AG09319 (cell line): ENCODE data around the gene PLEKHM3.

Source experiments
- DNase-seq: peaks from one replicate; pipeline ENCODE4 v3.0.0-alpha.2; 2010; ENCODE audit warnings: low read depth; ENCODE audit errors: extremely low read depth
- CTCF ChIP-seq: IDR thresholded peaks from 2 replicates; pipeline ENCODE4 v1.5.1; 2011; ENCODE audit warnings: low read depth, mild to moderate bottlenecking, inconsistent platforms, low read length, moderate library complexity

PLEKHM3 gene

DNA sequence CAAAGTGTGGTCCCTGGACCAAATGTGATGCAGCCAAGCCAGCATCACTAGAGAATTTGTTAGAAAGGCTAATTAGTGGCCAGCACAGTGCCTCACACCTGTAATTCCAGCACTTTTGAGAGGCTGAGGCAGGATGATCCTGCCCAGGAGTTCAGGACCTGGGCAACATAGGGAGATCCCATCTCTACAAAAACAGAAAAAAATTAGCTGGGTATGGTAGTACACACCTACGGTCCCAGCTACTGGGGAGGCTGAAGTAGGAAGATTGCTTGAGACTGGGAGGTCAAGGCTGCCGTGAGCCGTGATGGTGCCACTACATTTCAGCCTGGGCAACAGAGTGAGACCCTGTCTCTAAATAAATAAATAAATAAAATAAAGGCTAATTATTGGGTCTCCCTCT is 185.8 kb downstream of the PLEKHM3 start:
- no peak for TF ChIP-seq CTCF
- DNase-seq, result no peak

DNA sequence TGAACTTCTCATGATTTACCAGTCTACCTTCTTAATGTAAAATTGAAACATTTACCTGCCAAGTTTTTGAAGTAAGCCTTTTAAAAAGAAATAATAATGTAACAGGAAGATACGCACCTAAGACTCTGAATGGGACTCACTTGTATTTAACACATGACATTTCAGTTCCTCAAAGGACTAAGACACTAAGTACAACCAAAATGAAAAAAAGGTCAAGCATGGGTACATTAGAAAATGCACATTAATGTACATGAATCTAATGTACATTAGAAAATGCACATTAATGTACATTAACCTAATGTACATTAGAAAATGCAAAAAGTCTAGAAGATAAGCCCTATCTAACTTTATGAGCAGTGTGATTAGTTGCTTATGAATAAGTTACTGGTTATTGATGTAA is 186.3 kb downstream of the PLEKHM3 start:
- DNase-seq, result no peak
- TF ChIP-seq CTCF, result no peak

- no peak for DNase-seq
- TF ChIP-seq CTCF, result no peak
Observed at GRCh38 chr2:207836521-207837133, 188.7 kb downstream of the PLEKHM3 start.

DNA sequence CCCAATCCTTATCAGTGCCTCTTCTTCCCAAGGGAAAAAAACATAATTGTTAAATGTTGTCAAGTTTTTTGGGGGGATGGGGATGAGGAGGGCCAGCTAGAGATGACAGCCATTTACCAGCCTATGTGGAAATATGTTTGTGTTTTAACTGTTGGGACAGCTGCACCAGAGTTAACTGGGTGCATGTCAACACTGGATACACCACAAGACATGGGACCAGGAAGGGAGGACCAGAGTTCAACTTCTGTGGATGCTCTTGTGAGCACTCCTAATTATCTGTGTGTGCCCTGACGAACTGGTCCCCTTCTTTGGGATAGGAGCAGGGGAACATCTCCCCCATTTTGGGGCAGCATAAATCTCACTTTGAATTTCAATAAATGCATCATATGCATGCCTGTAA is 189.5 kb downstream of the PLEKHM3 start:
- DNase-seq, result no peak
- TF ChIP-seq CTCF, result no peak

DNA sequence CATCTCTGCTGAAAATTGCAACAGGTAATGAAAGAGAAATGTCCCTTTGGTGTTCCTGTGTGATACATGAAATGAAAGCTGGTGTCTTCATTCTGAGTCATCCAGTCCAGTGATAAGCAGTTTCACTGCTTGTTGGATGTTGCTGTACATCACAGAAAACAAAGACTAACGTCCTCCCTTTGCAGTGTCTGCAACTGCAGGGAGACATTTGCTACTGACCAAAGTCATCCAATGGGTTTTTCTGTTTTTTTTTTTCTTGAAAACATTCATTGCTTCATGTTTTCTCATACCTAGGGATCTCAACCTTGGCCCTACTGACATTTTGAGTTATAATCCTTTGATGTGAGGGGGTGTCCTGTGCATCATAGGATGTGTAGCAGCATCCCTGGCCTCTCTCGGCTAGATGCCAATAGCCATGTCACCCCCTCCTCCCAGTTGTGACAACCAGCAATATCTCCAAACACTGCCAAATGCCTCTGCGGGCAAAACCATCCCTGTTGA is 192.0 kb downstream of the PLEKHM3 start:
- TF ChIP-seq CTCF, result no peak
- DNase-seq, result no peak

GRCh38 chr2:207831584-207832248 is 193.6 kb downstream of the PLEKHM3 start:
- DNase-seq, result no peak
- TF ChIP-seq CTCF, result no peak

DNA sequence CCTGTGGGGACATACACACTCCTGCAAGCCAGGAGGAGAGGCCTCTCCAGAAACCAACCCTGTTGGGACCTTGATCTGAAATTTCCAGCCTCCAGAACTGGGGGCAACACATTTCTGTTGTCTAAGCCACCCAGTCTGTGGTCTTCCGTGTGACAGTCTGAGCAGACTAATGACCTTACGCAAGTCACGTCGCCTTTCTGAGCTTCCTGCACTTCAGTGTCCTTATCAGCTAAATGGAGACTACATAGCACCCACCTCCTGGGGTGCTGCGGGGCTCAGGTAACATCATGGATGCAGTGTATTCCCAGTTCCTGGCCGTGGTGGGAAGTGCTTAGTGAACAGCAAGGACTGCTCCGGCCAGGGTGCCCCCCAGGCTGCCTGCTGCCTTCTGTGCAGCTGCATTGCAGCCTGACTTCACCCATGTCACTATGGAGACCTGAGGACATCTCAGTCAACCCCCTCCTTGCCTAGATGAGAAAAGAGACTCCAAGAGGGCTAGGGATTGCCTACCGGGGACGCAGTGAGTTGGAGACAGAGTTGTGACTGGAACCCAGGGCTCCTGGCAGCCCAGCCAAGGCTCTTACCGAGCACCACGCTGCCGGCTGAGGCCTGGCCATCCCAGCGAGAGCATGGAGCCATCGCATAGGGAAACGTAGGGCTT is 194.4 kb downstream of the PLEKHM3 start:
- no peak for DNase-seq

More for the DNA sequence above, 194.4 kb downstream of the PLEKHM3 start:
- TF ChIP-seq CTCF, result no peak
